Stimulated activated CD4-positive, alpha-beta T cell treated with anti-CD3 and anti-CD28 coated beads, Interleukin-4, amount 100 ng/mL, for 1 hour (primary cell): ENCODE results near the gene STK25.

Experiments
- DNase-seq: peaks from one replicate; pipeline ENCODE4 v3.0.0-alpha.2; 2020

Gene STK25

GRCh38 chr2:241508240-241509154 is at the start of gene STK25:
STK25 (minus strand) TSS chr2:241508584; CDS start chr2:241508035, 549 bp downstream.
- DNase-seq = peak; percentile 98

GRCh38 chr2:241556746-241557145 is 48.4 kb upstream of the STK25 start:
- no peak for DNase-seq

- no peak for DNase-seq
Measured at GRCh38 chr2:241555711-241556110, 47.3 kb upstream of the STK25 start.

- no peak for DNase-seq
Measured at GRCh38 chr2:241554610-241555322, 46.4 kb upstream of the STK25 start.

GRCh38 chr2:241553981-241554380 is 45.6 kb upstream of the STK25 start:
- DNase-seq = no peak

GRCh38 chr2:241553512-241553830 is 45.1 kb upstream of the STK25 start:
- DNase-seq = no peak

GRCh38 chr2:241551998-241552737 is 43.8 kb upstream of the STK25 start:
- DNase-seq = no peak

GRCh38 chr2:241551599-241551997 is 43.2 kb upstream of the STK25 start:
- DNase-seq = no peak

GRCh38 chr2:241550616-241551580 is 42.5 kb upstream of the STK25 start:
- DNase-seq = no peak

GRCh38 chr2:241548451-241548835 is 40.1 kb upstream of the STK25 start:
- DNase-seq = no peak

GRCh38 chr2:241547781-241548450 is 39.5 kb upstream of the STK25 start:
- DNase-seq = no peak

- DNase-seq = no peak
Measured at GRCh38 chr2:241546771-241547498, 38.6 kb upstream of the STK25 start.

- no peak for DNase-seq
Measured at GRCh38 chr2:241545523-241546473, 37.4 kb upstream of the STK25 start.

GRCh38 chr2:241545106-241545505 is 36.7 kb upstream of the STK25 start:
- DNase-seq = no peak

GRCh38 chr2:241542278-241542605 is 33.9 kb upstream of the STK25 start:
- DNase-seq = no peak

GRCh38 chr2:241541564-241542277 is 33.3 kb upstream of the STK25 start:
- DNase-seq = no peak

GRCh38 chr2:241540771-241541561 is 32.6 kb upstream of the STK25 start:
- peak; percentile 62 for DNase-seq

GRCh38 chr2:241540401-241540770 is 32.0 kb upstream of the STK25 start:
- DNase-seq = no peak
